GM21717 (cell line): ENCODE measurements around the gene PRSS53.

Experiments used
- ATAC-seq: cut with Tn5 transposase; IDR thresholded peaks from one replicate; pipeline ENCODE4 v1.9.1; 2021; ENCODE audit warnings: mild to moderate bottlenecking, moderate library complexity; ENCODE audit not compliant: unreplicated experiment

PRSS53 gene

DNA sequence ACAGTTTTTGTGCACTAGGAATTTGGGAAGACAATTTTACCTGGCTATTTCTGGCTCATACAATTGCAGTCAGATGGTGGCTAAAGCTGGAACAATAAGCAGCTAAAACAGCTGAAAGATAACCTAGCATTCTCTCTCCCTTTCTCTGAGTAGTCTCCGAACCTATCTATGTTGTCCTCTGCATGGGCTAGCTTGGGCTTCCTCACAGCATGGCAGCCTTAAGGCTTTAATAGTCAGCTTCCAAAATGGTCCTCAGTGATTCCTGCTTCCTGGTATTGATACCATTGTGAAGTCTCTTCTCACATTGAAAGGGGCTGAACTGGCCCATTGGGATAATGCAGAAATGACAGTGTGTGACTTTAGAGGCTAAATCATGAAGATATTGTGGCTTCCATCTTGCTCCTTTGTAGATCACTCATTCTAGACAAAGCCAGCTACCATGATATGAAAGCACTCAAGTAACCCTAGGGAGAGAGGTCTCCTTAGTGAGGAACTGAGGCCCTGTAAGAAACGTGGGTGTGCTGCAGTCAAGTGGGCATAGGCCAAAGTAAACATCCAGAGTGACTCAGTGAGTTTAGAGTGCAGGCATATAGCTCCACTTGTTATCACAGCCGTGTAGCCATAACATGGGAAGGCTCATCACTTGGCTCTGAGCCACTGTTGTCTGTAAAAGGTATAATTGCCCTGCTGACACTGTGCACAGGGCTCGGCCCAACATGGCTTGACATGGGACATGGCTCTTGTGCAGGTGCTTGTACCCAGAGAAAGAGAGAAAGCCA lies 11.3 kb upstream of the PRSS53 start:
- no peak for ATAC-seq

DNA sequence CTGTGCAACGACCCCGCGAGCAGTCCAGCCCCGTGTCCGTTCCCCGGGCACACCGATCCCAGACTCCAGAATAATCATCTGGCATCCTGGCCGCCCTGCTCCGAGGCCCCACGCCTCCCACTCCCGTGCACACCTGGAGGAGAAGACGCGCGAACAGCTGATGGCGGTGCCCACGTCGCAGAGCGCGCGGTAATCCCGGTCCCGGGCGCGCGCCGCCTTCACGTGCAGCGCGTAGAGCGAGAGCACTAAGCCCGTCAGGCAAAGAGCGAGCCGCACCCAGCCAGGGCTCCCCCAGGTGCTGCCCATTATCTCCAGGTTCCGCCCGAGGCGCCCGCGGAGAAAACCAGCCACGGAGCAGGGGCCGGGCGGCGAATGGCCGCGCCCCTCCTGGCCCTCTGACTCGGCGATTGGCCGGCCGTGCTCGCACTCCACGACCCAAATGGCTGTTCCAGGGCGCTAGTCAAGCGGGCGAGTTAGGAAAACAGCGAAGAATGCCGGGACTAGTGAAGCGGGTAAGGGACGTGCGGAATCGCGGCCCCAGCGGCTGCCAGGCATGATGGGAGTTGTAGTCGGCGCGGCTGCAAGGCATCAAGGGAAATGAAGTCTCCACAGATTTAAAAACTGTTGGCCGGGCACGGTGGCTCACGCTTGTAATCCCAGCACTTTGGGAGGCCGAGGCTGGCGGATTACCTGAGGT lies 5.8 kb upstream of the PRSS53 start, which contains the start of gene VKORC1:
Gene VKORC1 (minus strand): TSS at position 374 of the 697 bp plus-strand sequence. CDS start 68 bp downstream, at position 306.
- ATAC-seq: peak; percentile 78

DNA sequence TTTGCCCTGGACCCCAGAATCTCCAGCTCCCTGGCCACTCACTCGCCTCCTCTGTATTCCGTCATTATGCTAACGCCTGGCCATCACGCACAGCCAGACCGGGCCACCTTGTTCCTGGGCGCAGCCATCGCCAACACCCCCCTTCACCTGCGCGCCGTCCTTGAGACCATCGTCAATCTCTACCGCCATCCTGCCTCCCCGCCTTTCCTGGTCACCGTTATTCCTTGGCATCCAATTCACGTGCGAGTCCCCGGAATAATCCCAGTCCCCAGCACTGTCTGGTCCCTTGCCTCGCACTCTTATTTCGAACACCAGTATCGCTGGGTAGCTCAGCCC lies 5.3 kb upstream of the PRSS53 start:
- no peak for ATAC-seq

DNA sequence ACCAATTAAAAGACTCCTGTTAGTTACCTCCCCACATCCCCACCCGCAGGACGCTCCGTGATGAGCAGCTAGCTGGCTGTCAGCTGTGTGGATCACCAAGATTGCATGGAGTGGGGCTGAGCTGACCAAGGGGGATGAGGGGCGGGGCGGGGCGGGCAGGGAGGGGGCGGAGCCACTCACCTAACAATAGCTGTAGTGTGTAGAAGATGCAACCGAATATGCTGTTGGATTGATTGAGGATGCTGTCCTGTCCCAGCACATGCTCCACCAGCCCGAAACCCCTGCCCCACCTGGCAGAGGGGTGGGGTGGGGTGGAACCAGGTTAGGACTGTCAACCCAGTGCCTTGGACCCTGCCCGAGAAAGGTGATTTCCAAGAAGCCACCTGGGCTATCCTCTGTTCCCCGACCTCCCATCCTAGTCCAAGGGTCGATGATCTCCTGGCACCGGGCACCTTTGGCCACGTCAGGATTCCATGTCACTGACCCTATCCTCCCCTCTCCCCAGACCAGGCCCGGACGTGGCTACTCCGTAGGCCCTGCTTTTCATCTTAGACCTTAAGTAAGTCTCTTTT lies 4.5 kb upstream of the PRSS53 start:
- ATAC-seq: no peak

DNA sequence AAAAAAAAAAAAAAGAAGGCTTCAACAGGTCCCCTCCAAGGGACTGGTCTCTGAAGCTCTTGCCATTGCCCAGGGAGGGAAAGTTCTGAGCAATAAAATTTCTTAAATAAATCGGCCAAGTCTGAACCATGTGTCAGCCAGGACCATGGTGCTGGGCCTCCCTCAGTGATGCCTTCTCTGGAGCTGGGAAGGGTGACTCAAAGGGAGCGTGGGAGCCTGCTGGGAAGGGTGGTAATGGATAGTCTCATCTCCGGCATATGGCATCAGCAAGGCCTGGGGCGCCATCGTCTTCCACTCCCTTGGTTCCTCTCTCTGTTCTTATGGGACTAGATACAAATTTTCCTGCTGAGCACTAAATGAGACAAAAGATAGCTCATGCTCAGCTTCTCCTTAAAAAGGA lies 3.6 kb upstream of the PRSS53 start:
- no peak for ATAC-seq

DNA sequence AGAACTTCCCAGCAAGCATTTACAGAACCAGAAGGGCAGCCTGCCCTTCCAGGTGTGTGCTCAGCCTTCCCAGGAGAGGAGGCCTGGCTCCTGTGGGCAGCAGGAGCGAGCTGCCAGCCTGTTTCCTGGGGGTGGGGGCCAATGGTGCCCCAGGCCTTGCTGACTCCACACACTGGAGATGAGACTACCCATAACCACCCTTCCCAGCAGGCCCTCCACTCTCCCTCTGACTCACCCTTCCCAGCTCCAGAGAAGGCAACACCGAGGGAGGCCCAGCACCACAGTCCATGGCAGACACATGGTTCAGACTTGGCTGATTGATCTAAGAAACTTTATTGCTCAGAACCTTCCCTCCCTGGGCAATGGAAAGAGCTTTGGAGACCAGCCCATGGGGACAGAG lies 1.8 kb upstream of the PRSS53 start:
- ATAC-seq: no peak

DNA sequence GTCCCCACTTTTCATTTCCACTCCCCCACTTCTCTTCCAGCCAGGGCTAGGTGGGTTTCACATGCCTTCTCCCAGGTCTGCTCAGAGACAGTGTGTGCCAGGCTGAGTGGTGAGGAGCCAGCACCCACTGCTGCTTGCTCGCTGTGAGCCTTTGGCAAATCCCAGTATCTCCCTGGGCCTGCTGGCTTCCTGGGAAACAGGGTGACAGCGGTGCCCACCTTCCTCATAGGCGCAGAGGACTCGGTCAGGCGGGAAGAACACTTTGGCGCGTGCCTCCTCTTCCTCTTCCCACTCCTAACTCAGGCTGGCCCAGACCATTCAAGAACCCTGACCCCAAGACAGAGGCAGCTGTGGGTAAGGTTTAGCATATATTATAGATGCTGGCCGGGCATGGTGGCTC lies 456 bp upstream of the PRSS53 start:
- ATAC-seq: no peak

DNA sequence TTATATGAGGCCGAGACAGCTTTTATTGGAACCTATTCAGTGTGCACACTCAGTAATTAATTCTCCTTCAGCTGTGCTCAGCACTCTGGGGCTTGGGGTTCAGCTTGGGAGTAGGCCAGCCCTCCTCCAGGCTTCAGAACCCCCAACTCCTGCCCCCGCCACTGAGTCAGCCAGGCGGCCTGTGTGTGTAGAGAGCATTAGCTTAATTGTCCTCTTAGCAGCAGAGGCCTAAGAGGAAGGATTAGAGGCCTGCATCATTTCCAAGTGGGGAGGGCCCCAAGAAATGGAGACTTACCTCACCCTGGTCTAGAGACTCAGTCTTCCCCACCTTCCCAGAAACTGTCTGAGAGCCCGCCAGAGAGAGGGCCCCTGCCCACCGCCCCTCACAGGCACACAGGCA lies 772 bp downstream of the PRSS53 start:
- ATAC-seq: no peak

DNA sequence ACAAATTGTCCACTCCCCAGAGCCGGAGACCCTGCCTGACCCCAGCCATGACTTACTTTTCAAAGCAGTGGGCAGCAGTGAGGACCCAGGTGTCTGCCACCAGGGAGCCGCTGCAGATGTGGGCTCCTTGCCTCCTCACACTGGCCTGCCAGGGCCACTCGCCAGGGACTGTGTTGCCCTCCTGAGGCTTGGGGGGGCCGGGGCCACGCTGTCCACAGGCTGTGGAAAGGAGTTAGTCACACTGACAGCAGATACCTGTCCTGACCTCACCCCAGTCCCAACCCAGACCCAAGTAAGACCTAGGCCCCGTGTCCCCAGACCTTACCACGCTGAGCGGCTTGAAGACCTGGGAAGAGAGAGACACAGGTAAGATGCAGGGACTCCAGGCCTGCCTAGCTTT lies 1.3 kb downstream of the PRSS53 start:
- ATAC-seq: no peak

DNA sequence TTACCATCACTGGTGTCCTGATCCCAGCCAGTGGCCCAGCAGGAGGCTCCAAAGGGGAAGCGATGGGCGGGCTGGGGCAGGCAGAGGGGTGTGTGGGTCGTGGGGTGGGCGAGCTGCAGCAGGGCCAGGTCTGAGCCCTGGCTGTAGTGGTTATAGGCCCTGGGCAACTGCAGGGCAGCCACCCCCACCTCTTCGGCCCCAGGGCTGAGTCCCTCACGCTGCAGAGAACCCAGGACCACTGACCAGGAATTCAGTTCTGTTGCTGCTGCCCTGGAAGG lies 2.2 kb downstream of the PRSS53 start:
- no peak for ATAC-seq

DNA sequence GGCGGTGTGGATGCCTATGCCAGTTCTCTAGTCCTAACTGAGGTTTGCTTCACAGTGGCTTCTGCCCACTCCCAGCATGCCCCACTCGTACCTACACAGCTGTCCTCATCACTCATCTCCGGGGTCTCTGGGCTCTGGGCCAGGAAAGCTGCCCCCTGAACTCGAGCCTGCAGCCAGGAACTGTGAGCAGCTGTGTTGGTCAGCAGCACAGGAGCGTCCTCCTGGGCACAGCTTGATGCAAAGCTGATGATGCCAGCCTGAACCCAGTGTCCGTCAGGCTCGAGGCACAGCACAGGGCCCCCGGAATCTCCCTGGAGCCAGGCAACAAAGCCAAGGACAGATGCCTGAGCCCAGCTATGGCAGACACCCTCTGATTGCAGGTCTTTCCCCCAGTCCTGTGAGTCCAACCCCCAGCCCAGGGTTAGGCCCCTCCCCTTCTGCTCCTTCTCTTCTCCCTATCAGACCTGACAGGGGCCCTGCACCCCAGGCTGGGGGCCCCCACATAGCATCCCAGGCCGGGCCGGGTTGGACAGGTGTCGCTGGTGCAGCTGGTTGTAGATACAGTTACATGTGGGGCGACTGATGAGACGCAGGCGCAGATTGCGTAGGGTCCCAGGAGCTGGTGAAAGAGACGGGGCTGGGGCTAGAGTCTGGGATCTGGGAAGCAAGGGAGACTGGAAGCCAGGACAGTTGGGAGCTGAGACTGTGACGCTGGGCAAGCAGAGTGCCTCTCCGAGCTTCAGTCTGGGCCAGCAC lies 2.7 kb downstream of the PRSS53 start:
- no peak for ATAC-seq

DNA sequence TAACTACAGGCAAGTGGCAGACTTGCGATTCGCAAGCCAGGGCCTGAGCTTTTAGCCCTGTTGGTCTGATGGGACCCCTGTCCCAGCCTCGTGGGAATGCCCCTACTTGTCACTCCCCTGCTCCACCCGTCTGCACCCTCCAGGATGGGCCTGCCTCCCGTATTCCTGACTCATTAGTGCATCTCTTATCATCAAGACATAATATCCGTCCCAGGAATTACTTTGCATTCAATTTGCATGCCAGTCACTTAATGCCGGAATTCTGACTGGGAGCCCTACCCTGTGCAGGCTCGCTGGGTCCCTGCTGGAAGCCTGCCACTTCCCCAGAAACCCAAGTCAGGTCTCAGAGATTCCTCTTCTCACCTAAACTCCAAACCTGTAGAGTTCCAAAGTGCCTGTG lies 3.3 kb downstream of the PRSS53 start:
- no peak for ATAC-seq

DNA sequence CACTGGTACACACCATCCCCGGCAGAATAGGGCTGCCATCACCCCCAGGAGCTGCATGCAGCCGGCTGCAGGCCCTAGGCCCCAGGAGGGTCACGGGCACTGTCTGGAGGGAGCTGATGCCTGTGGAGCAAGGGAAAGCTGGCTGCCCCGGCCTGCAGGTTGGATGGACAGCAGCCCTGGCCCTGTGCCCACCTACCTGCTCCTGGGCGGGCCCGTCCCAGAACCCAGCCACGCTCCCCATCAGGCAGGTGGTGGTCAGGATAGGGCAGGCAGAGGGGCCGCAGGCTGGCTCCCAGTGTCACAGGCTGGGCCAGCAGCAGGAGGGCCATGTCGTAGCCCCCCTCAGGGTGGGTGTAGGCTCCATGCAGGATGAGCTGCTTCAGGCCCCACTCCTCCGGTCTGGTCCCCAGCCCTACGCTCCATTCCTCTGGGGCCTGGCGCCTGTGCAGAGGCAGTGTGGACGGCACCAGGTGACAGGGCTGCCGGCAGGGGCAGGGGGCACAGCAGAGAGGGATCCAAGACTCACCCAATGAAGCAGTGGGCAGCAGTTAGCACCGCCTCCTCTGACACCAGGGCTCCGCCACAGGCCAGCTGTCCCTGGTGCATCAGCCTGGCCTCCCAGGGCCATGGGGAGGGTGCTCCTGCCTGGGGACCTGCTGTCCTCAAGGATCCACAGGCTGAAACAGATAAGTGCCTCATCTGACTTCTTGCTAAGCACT lies 4.0 kb downstream of the PRSS53 start:
- no peak for ATAC-seq

DNA sequence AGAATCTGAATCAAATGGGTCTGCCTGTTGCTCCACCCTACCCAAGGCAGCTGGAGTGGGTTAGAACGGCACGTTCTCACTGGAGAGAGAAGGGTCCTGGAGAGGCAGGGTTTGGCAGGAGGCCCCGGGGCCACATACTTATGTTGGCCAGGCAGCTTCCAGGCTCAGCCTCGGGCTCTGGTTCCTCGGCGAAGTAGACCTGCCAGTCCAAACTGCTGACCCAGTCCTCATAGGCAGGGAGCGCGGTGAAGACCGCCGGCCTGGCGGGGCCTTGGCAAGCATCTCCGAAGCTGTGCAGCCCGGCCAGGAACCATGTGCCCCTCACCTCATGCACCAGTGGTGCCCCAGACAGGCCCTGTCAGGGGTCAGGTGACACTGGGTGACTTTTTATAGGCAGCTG lies 4.8 kb downstream of the PRSS53 start:
- no peak for ATAC-seq

DNA sequence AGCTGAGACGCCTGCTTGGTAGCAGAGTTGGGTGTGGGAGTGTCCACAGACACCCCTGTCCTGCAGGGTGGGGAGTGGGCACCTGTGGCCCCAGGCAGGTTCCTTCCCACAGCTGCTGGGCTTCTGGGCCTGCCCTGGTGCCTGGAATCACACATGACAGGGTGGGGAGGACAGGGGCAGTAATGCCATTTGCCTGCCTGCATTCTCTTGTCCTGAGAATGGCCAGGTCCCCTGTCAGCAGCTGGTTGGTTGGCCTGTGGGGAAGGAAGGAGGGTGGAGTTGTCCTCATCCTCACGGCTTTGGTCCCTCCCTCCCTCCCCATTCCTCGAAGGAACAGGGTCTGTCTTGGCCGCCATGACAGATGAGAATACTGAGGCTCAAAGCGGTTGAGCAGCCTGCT lies 5.2 kb downstream of the PRSS53 start:
- no peak for ATAC-seq

DNA sequence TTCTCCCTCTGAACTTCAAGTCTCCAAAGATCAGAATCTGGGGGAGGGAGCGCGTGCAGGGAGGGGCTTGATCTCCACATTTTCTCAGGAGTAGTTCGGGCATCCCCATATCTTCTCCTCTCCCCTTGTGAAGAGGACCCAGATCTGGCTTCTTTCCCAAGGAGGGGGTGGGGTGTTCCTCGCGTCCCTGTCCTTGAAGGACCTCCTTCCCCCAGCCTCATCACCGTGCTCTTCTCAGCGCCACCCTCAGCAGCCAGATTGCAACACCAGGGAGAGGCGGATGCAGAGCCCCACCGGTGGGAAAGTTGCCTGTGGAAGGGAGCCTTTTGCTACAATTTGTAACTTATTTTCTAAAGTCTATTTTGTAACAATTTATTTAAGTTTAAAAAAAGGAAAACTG lies 5.7 kb downstream of the PRSS53 start:
- no peak for ATAC-seq

DNA sequence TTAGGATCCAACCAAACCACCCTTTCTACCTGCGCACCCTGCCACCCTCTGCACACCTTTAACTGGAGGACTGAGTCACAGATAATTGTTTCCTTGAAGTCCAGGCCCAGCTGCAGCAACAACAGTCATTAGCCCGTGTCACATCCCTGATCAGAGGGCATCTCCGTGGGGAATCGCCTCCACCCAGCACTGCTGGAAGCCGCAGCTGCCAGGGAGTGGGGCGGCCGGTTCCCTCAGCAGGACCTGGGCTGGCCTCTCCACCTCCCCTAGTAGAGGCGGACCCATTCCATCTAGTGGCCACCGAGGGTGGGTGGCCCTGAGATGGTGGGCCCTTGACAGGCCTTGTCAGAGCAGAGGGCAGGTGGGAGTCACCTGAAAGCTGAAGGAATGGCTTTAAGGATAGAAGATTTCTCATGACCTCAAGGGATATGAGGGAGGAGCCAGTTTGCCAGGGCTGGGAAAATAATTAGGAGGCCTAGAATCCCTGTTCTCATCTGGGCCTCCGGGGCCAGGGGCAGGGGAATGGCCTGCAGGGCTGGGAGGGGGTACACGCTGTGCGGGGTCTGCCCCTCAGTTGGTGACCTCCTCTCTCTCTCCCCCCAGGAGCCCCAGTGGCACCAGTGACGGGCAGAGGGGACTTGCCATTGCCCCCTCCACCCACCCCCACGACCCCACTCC lies 6.2 kb downstream of the PRSS53 start:
- ATAC-seq: no peak

DNA sequence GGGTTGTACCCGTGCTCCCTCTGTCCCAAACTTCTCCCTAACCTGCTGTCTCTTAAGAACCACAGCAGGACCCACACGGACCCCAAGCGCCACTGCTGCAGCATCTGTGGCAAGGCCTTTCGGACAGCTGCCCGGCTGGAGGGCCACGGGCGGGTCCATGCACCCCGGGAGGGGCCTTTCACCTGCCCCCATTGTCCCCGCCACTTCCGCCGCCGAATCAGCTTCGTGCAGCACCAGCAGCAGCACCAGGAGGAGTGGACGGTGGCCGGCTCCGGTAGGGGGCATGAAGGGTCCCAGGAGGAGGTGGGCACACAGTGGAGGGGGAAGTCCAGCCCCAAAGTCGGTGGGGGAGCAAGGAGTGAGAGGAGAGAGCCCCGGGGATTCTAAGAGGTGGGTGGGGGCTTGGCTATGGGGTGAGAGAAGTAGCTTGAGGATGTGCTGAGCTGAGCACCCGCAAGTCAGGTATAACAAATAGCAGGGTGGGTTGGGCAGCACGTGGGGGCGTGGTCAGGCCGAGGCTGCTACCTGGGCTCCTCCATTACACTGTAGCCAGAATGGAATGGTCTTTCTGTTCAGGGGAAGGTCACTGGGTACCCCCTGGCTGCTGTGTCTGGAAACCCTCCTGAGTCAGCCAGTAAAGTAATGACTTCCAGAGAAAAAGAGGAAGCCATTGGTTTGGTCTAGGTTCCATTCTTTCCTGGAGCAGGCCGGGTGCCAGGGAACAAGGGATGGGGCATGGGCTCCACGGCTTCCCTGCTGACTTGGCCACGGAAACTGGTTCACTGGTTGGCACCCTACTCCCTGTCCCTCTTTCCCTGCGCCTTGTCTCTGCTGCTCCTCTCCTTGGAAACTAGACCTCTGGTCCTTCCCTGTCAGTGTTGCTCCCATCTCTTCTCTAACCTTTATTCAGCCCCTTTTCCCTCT lies 7.1 kb downstream of the PRSS53 start:
- ATAC-seq: no peak

DNA sequence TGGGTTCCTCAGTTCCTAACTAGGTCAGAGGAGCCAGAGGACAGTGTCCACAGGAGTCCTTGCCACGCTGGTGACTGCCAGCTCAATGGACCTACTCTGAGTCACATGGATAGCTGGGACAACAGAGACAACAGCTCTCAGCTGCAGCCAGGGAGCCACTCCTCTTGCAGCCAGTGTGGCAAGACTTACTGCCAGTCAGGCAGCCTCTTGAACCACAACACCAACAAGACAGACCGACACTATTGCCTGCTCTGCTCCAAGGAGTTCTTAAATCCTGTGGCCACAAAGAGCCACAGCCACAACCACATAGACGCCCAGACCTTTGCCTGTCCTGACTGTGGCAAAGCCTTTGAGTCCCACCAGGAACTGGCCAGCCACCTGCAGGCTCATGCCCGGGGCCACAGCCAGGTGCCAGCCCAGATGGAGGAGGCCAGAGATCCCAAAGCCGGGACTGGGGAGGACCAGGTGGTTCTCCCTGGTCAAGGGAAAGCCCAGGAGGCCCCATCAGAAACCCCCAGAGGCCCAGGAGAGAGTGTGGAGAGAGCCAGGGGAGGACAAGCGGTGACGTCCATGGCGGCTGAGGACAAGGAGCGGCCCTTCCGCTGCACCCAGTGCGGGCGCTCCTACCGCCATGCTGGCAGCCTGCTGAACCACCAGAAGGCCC lies 7.9 kb downstream of the PRSS53 start:
- no peak for ATAC-seq
